Activated CD8-positive, alpha-beta memory T cell treated with anti-CD3 and anti-CD28 coated beads for 24 hours (primary cell): Measurements from ENCODE around the gene RAX2.
"Not testable (repeated sequence)": the region's sequence is repeated elsewhere in the genome, so short reads cannot be mapped to it uniquely, and the experiment has no call there.

Source experiments
- DNase-seq: peaks from one replicate; pipeline ENCODE4 v3.0.0-alpha.2; 2020

The RAX2 gene

GRCh38 chr19:3771906-3772455 lies at the start of gene RAX2:
Gene RAX2, minus strand, starts transcription at chr19:3772228. Its CDS starts 486 bp downstream, at chr19:3771742.
- no peak for DNase-seq

GRCh38 chr19:3821156-3821555 lies 49.1 kb upstream of the RAX2 start:
- DNase-seq = no peak

- no peak for DNase-seq
Measured at GRCh38 chr19:3819989-3820388, 48.0 kb upstream of the RAX2 start.

- peak; percentile 59 for DNase-seq
Measured at GRCh38 chr19:3818918-3819317, 46.9 kb upstream of the RAX2 start.

- peak; percentile 63 for DNase-seq
Measured at GRCh38 chr19:3818466-3818865, 46.4 kb upstream of the RAX2 start.

- DNase-seq = no peak
Measured at GRCh38 chr19:3817761-3818160, 45.7 kb upstream of the RAX2 start.

- no peak for DNase-seq
Measured at GRCh38 chr19:3816566-3817218, 44.7 kb upstream of the RAX2 start.

- not testable (repeated sequence) for DNase-seq
Measured at GRCh38 chr19:3816148-3816547, 44.1 kb upstream of the RAX2 start.

GRCh38 chr19:3814648-3815047 lies 42.6 kb upstream of the RAX2 start:
- DNase-seq = no peak

- DNase-seq = no peak
Measured at GRCh38 chr19:3813473-3814392, 41.7 kb upstream of the RAX2 start.

GRCh38 chr19:3810708-3811355 lies 38.8 kb upstream of the RAX2 start:
- DNase-seq = no peak

GRCh38 chr19:3809881-3810707 lies 38.1 kb upstream of the RAX2 start:
- DNase-seq = peak; percentile 71

- no peak for DNase-seq
Measured at GRCh38 chr19:3808420-3809143, 36.6 kb upstream of the RAX2 start.

GRCh38 chr19:3807574-3808354 lies 35.7 kb upstream of the RAX2 start:
- no peak for DNase-seq

- DNase-seq = no peak
Measured at GRCh38 chr19:3807131-3807480, 35.1 kb upstream of the RAX2 start.

- no peak for DNase-seq
Measured at GRCh38 chr19:3805859-3806258, 33.8 kb upstream of the RAX2 start.

- DNase-seq = no peak
Measured at GRCh38 chr19:3804429-3804828, 32.4 kb upstream of the RAX2 start.

- DNase-seq = no peak
Measured at GRCh38 chr19:3803986-3804385, 32.0 kb upstream of the RAX2 start.

GRCh38 chr19:3803114-3803888 lies 31.3 kb upstream of the RAX2 start:
- no peak for DNase-seq

- DNase-seq = peak; percentile 82
Measured at GRCh38 chr19:3801412-3802096, 29.5 kb upstream of the RAX2 start.
